HS-27A (cell line): ENCODE measurements around the gene KMT2B.

Experiments
- DNase-seq: peaks from one replicate; pipeline ENCODE4 v3.0.0-alpha.2; 2012; ENCODE audit warnings: low read depth, missing footprints

Gene KMT2B

DNA sequence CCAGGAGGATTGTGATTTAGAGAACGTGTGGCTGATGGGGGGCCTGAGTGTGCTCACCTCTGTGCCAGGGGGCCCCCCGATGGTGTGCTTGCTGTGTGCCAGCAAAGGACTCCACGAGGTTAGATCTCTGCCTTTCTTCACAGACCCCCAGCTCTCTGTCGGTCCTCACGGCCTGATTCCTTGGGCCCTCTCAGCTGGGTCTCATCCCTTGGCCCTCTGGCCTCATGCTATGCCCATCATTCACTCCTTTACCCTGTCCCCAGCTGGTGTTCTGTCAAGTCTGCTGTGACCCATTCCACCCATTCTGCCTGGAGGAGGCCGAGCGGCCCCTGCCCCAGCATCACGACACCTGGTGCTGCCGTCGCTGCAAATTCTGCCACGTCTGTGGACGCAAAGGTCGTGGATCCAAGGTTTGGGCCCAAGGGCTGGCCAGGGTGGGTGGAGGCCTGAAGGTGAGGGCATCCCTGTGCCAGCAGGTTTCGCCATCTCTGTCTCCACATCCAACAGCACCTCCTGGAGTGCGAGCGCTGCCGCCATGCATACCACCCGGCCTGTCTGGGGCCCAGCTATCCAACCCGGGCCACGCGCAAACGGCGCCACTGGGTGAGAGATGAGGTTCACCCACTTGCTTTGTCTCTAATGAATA is 7.5 kb downstream of the KMT2B start:
- no peak for DNase-seq

- no peak for DNase-seq
Observed at GRCh38 chr19:35727053-35727955, 9.5 kb downstream of the KMT2B start.

GRCh38 chr19:35727956-35728706 is 10.3 kb downstream of the KMT2B start:
- no peak for DNase-seq

- no peak for DNase-seq
Observed at GRCh38 chr19:35729021-35729420, 11.2 kb downstream of the KMT2B start.

DNA sequence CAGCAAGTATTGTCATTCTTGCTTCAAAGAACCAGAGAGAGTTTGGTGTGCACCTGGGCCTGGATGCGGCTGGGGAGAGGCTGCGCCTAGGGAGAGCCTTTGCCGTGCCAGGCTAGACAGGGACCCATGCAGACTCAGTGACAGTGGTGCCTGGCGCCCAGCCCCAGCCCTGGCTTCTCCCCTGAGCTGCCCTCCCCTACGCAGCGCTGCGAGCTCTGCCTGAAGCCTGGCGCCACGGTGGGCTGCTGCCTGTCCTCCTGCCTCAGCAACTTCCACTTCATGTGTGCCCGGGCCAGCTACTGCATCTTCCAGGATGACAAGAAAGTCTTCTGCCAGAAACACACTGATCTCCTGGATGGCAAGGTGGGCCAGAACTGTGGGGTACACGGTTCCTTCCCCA is 12.0 kb downstream of the KMT2B start:
- DNase-seq, result no peak

DNA sequence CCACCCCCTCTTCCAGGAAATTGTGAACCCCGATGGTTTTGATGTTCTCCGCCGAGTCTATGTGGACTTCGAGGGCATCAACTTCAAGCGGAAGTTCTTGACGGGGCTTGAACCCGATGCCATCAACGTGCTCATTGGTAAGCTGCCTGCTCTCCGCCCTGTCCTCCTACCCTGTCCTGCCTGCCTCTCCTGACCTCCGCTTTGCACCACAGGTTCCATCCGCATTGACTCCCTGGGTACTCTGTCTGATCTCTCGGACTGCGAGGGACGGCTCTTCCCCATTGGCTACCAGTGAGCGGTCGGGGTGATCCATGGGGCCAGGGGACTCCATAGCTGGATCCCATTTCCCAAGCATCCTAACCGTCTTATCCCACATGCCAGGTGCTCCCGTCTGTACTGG is 12.5 kb downstream of the KMT2B start:
- no peak for DNase-seq

GRCh38 chr19:35731353-35731752 is 13.6 kb downstream of the KMT2B start:
- DNase-seq, result no peak

GRCh38 chr19:35731779-35732405 is 14.1 kb downstream of the KMT2B start:
- DNase-seq, result no peak

- no peak for DNase-seq
Observed at GRCh38 chr19:35732540-35733179, 14.9 kb downstream of the KMT2B start.

DNA sequence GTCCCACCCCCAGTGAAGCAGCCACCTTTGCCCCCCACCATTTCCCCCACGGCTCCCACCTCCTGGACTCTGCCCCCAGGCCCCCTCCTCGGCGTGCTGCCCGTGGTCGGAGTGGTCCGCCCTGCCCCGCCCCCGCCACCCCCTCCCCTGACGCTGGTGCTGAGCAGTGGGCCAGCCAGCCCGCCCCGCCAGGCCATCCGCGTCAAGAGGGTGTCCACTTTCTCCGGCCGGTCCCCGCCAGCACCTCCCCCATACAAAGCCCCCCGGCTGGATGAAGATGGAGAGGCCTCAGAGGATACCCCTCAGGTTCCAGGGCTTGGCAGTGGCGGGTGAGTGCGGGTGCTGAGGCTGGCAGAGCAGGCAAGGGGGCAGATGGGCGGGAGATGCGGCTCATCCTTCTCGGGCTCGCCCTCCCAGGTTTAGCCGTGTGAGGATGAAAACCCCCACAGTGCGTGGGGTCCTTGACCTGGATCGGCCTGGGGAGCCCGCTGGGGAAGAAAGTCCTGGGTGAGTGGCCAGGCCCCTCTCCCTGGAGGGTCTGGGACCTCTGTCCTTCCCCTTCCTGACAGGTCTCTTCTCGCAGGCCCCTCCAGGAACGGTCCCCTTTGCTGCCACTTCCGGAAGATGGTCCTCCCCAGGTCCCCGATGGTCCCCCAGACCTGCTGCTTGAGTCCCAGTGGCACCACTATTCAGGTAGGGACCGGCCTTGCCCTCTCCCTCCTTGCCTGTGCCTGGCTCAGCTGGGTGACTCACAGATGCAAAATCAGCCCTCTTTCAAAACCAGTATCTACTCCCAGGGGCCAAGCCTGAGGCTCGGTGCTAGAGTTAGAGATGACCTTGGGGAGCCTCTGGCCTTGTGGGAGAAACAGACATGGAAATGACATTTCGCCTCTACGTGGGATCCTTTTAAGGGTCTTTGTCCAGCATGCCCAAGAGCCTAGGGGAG is 15.7 kb downstream of the KMT2B start:
- no peak for DNase-seq

GRCh38 chr19:35734273-35734672 is 16.5 kb downstream of the KMT2B start:
- no peak for DNase-seq

DNA sequence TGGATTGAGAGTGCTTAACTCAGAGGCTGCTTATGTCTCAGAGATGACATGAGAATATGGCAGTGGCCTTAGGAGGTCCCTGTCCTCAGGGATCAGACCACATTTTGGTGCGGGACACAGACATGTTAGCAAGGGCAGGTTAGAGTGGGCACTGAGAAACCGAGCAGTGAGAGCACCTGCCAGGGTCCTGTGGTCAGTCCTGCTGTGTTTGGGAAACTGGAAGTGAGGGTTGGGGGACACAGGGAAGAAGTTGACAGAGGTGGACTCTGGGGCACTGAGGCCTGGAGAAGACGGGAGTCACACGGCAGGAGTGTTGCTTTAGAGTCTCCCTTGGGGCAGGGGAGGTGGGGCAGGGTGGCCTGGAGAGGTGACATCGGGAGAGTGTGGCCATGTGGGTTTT is 17.1 kb downstream of the KMT2B start:
- no peak for DNase-seq

DNA sequence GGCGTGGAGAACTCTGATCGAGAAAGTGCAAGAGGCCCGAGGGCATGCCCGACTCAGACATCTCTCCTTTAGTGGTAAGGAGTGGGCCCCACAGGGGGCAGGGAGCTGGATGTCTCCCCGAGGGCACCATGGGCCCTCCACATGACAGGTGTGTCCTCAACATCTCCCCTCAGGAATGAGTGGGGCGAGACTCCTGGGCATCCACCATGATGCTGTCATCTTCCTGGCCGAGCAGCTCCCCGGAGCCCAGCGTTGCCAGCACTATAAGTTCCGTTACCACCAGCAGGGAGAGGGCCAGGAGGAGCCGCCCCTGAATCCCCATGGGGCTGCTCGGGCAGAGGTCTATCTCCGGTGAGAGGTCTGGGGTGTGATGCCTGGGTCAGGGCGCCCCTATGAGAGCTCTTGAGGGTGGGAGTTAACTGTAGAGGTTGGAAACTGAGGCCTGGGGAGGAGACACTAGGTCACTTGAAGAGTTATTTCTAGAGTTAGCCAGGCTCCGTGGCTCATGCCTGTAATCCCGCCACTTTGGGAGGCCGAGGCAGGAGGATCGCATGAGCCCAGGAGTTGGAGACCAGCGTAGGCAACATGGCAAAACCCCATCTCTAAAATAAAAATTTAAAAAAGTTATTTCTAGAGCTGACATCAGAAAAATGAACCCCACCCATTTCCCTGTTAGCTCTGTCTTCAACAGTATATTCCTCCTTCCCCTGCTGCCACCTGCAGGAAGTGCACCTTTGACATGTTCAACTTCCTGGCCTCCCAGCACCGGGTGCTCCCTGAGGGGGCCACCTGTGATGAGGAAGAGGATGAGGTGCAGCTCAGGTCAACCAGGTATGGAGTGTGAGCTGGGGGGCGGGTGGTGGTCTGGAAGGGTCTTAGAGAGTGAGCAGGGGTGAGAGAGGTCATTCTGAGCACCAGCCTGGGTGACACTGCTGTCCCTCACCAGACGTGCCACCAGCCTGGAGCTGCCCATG is 19.4 kb downstream of the KMT2B start:
- DNase-seq, result no peak

DNA sequence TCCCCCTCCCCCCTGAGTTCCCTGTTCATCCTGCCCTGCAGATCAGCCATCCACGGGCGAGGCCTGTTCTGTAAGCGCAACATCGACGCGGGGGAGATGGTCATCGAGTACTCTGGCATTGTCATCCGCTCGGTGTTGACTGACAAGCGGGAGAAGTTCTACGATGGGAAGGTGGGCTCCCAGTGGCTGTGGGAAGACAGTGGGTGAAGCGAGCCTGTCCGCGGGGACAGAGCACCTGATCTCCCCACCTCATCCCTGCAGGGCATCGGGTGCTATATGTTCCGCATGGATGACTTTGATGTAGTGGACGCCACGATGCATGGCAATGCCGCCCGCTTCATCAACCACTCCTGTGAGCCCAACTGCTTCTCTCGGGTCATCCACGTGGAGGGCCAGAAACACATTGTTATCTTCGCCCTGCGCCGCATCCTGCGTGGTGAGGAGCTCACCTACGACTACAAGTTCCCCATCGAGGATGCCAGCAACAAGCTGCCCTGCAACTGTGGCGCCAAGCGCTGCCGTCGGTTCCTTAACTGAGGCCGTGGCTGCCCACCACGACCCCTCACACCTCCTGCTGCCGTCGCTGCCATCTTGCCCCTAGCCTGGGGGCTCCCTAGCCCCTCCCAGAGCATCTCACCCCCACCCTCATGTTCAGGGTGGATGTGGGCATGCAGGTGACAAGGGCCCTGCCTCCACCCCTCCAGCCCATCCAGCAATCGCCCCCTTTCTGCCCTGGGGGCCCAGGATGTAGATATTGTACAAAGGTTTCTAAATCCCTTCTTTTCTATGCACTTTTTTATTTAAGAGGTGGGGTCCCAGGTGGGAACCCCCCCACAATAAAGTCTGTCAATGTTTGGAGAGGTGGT is 20.5 kb downstream of the KMT2B start:
- no peak for DNase-seq

- no peak for DNase-seq
Observed at GRCh38 chr19:35738887-35739229, 21.1 kb downstream of the KMT2B start.

DNA sequence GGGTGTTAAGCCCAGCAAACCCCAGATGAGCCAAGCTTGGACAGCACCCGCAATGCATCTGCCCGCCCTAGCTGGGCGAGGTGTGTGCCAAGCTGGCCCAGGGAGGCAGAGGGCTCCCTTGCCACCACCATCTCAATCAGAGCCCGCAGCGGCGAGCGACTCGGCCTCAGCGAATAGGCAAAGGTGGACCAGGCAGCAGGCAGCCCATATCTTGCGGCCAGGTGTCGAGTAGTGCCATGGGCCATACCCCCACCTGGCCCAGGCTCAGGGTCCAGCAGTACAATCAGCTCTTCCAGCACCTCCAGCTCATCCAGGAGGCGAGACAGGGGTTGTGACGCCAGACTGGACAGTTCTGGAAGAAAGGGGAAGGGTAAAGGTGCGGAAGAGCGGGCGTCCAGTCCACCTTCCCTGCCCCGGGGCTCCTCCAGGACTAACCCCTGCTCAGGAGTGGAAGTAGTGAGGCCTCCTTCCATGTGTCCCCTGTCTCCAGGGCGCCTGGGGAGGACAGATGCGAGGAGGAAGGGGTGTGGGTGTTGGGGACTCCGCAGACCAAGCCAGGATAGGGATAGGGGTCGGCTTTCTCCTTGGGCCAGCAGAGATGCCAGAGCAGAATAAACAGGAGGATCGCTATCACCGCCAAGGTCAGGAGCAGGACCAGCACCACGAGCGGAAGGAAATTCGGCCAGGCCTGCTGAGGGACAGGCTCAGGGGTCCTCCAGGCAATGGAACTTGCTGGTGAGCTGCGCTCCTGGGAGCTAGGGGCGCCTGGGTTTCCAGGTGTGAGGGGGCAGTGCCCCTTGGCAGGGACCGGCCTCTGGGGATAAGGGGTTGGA is 21.7 kb downstream of the KMT2B start:
- no peak for DNase-seq

DNA sequence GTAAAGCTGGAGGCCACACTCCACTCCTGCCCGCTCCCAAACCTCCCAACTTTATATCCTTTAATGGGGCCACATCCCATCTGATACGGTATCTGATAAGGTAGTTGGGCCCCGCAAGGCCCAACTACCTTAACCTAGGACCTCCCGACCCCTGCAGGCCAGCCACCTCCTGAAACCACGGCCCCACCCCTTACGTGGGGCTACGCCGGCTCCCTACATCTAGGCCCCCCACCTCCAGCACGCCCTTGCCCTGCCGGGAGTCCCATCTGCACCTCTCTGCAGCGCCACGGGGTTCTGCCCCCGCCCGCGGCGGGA is 22.3 kb downstream of the KMT2B start:
- no peak for DNase-seq
